ENCODE measurements around the gene EARS2.
A peak's percentile ranks its signal among the peaks of the same experiment; 100 is the strongest.
"Not testable (repeated sequence)": the region's sequence is repeated elsewhere in the genome, so short reads cannot be mapped to it uniquely, and the experiment has no call there.

EARS2 gene

GRCh38 chr16:23556881-23557778, at the start of gene EARS2, which contains the start of gene UBFD1:
TSS of gene EARS2 (minus strand) at chr16:23557350. CDS start at chr16:23557343, 7 bp downstream.
TSS of gene UBFD1 (plus strand) at chr16:23557727. CDS start at chr16:23557743, 16 bp downstream.
- peak within 1 kb of the TSS; percentile 94 for H3K4me3 ChIP-seq (ENCODE audit: low read depth, low read length)

GRCh38 chr16:23597003-23597756, 40.0 kb upstream of the EARS2 start:
- no peak overlapping the region for H3K4me3 ChIP-seq (ENCODE audit: low read depth, low read length)

GRCh38 chr16:23595951-23596720, 39.0 kb upstream of the EARS2 start, which contains the start of gene NDUFAB1:
TSS of gene NDUFAB1 (minus strand) at chr16:23596316. CDS start at chr16:23596290, 26 bp downstream.
- H3K4me3 ChIP-seq (ENCODE audit: low read depth, low read length), result peak within 1 kb of the TSS; percentile 99

- peak overlapping the region; percentile 99 for H3K4me3 ChIP-seq (ENCODE audit: low read depth, low read length)
Measured at GRCh38 chr16:23595246-23595950, 38.2 kb upstream of the EARS2 start.

GRCh38 chr16:23594186-23594585, 37.0 kb upstream of the EARS2 start:
- H3K4me3 ChIP-seq (ENCODE audit: low read depth, low read length), result no peak overlapping the region

- no peak overlapping the region for H3K4me3 ChIP-seq (ENCODE audit: low read depth, low read length)
Measured at GRCh38 chr16:23590181-23590580, 33.0 kb upstream of the EARS2 start.

- no peak overlapping the region for H3K4me3 ChIP-seq (ENCODE audit: low read depth, low read length)
Measured at GRCh38 chr16:23587726-23588125, 30.6 kb upstream of the EARS2 start.

GRCh38 chr16:23584186-23585076, 27.3 kb upstream of the EARS2 start:
- H3K4me3 ChIP-seq (ENCODE audit: low read depth, low read length), result no peak overlapping the region

- H3K4me3 ChIP-seq (ENCODE audit: low read depth, low read length), result not testable (repeated sequence)
Measured at GRCh38 chr16:23583271-23583670, 26.1 kb upstream of the EARS2 start.

- no peak overlapping the region for H3K4me3 ChIP-seq (ENCODE audit: low read depth, low read length)
Measured at GRCh38 chr16:23581764-23582163, 24.6 kb upstream of the EARS2 start.

GRCh38 chr16:23580391-23580790, 23.2 kb upstream of the EARS2 start:
- H3K4me3 ChIP-seq (ENCODE audit: low read depth, low read length), result no peak overlapping the region

- H3K4me3 ChIP-seq (ENCODE audit: low read depth, low read length), result no peak overlapping the region
Measured at GRCh38 chr16:23579371-23579770, 22.2 kb upstream of the EARS2 start.

- no peak overlapping the region for H3K4me3 ChIP-seq (ENCODE audit: low read depth, low read length)
Measured at GRCh38 chr16:23578101-23578830, 21.1 kb upstream of the EARS2 start.

GRCh38 chr16:23577493-23577892, 20.3 kb upstream of the EARS2 start:
- H3K4me3 ChIP-seq (ENCODE audit: low read depth, low read length), result no peak overlapping the region

- H3K4me3 ChIP-seq (ENCODE audit: low read depth, low read length), result no peak overlapping the region
Measured at GRCh38 chr16:23575834-23576233, 18.7 kb upstream of the EARS2 start.

- H3K4me3 ChIP-seq (ENCODE audit: low read depth, low read length), result no peak overlapping the region
Measured at GRCh38 chr16:23573817-23574216, 16.7 kb upstream of the EARS2 start.

GRCh38 chr16:23572394-23572793, 15.2 kb upstream of the EARS2 start:
- no peak overlapping the region for H3K4me3 ChIP-seq (ENCODE audit: low read depth, low read length)

GRCh38 chr16:23571895-23572294, 14.7 kb upstream of the EARS2 start:
- no peak overlapping the region for H3K4me3 ChIP-seq (ENCODE audit: low read depth, low read length)

All from iPS-11a (cell line).